HepG2 (cell line): ENCODE data around the gene KRT79. TPM values are rescaled to one million over a fixed set of nuclear protein-coding genes. Genes with fewer than 3 reads are reported as not detected.

Experiments
- ATAC-seq: fragments of 200-7000 bp; cut with Tn5 transposase; 3 replicates; pipeline ENCODE4 v1.9.1; 2020; ENCODE audit warnings: mild to moderate bottlenecking, moderate library complexity
- BruUV-seq: library from RNA; stranded (reverse); fragments of 400-500 nt; replicated peaks from 2 replicates; lab custom pipeline; 2021; lab: Mats Ljungman, UMichigan
- CTCF ChIA-PET: fragments of 300-600 bp; formaldehyde crosslinking; extraction: SDS; loops from one replicate; lab custom pipeline; 2021; ENCODE audit warnings: low total read pairs, inconsistent platforms, low intra/inter-chr PET ratio; lab: Yijun Ruan, JAX
- POLR2A ChIA-PET: fragments of 350-600 bp; sonication (Branson Sonifier 250); formaldehyde crosslinking; loops from one replicate; lab custom pipeline; 2020; ENCODE audit warnings: antibody characterized with exemption, inconsistent platforms; lab: Yijun Ruan, JAX
- DNase-seq: peaks from one replicate; pipeline ENCODE4 v3.0.0-alpha.2; 2015; ENCODE audit warnings: low spot score
- FAIRE-seq: peaks from 3 replicates; lab custom pipeline; 2011; peaks lifted over from hg19 to GRCh38; lab: Jason Lieb, UNC
- H2AFZ ChIP-seq: one replicate; pipeline ENCODE4 v1.6.1; 2011; ENCODE audit warnings: low read length, inconsistent platforms
- H3K27ac ChIP-seq: fragments of 300-600 bp; 3 replicates; pipeline ENCODE4 v1.8.0; 2011; ENCODE audit warnings: mixed run types, mild to moderate bottlenecking, mixed read lengths, low read length, inconsistent platforms; ENCODE audit not compliant: insufficient read depth; ENCODE audit errors: extremely low read length
- H3K27me3 ChIP-seq, 2 experiments: fragments of 200-600 bp in 1 of 2; 2 replicates in 1 of 2; 3 replicates in 1 of 2; pipeline versions ENCODE4 v1.6.0 to v1.8.0; 2011; ENCODE audit warnings: low read length in 2 of 2, mild to moderate bottlenecking in 2 of 2, moderate library complexity in 2 of 2, inconsistent platforms in 1 of 2; ENCODE audit not compliant: insufficient read depth in 2 of 2, control insufficient read depth in 1 of 2
- H3K36me3 ChIP-seq, 2 experiments: fragments of 200-600 bp in 1 of 2; replicated peaks in 1 of 2; 2 replicates in 1 of 2; 3 replicates in 1 of 2; pipeline versions ENCODE4 v1.5.1 to v1.8.0; 2011; ENCODE audit warnings: low read length in 2 of 2, inconsistent platforms in 1 of 2; ENCODE audit not compliant: insufficient read depth in 2 of 2, control insufficient read depth in 1 of 2
- H3K4me1 ChIP-seq: 2 replicates; pipeline ENCODE4 v1.5.1; 2012; ENCODE audit warnings: low read length, inconsistent platforms; ENCODE audit not compliant: insufficient read depth
- H3K4me2 ChIP-seq: 2 replicates; pipeline ENCODE4 v1.6.0; 2011; ENCODE audit warnings: low read depth, low read length, inconsistent platforms
- H3K4me3 ChIP-seq, 3 experiments: fragments of 200-600 bp in 1 of 3; sonication (generic), shearing (Covaris generic) in 1 of 3; replicated peaks in 1 of 3; 2 replicates each; pipeline ENCODE4 v1.5.1; 2011 to 2016; ENCODE audit warnings: low read length in 3 of 3, inconsistent platforms in 2 of 3, low read depth in 2 of 3, mild to moderate bottlenecking in 2 of 3, control low read depth in 1 of 3, mixed read lengths in 1 of 3; ENCODE audit not compliant: insufficient read depth in 1 of 3
- H3K79me2 ChIP-seq: one replicate; pipeline ENCODE4 v1.6.1; 2011; ENCODE audit warnings: low read length, inconsistent platforms; ENCODE audit not compliant: insufficient read depth
- H3K9ac ChIP-seq: 2 replicates; pipeline ENCODE4 v1.6.0; 2011; ENCODE audit warnings: mild to moderate bottlenecking, low read depth, low read length, inconsistent platforms; ENCODE audit not compliant: insufficient read depth
- H3K9me3 ChIP-seq: 2 replicates; pipeline ENCODE4 v1.5.1; 2012; ENCODE audit warnings: mild to moderate bottlenecking, low read length
- H4K20me1 ChIP-seq: 2 replicates; pipeline ENCODE4 v1.6.0; 2011; ENCODE audit warnings: inconsistent platforms, mild to moderate bottlenecking, low read length, moderate library complexity; ENCODE audit not compliant: insufficient read depth
- RBFOX2 ChIP-seq: fragments of 200-400 bp; formaldehyde crosslinking; IDR thresholded peaks from 2 replicates; pipeline ENCODE4 v1.6.1; 2017; ENCODE audit warnings: low read depth, mild to moderate bottlenecking, low read length
- TCF7 ChIP-seq: sonication (generic); IDR thresholded peaks from 2 replicates; pipeline ENCODE4 v1.6.1; 2016; ENCODE audit warnings: antibody characterized with exemption, low read depth
- ZKSCAN8 ChIP-seq: IDR thresholded peaks from 2 replicates; pipeline ENCODE4 v1.6.1; 2016; ENCODE audit warnings: borderline replicate concordance, missing genetic modification reagents, missing compliant biosample characterization
- ZNF225 ChIP-seq: sonication (generic); formaldehyde crosslinking; IDR thresholded peaks from 2 replicates; pipeline ENCODE4 v1.4.0; 2020; ENCODE audit warnings: mild to moderate bottlenecking, missing genetic modification reagents
- WGBS: methylation state at CpG from one replicate; pipeline ENCODE4 v1.1.6; 2017; ENCODE audit warnings: low lambda C conversion rate; 5-methylcytosine and 5-hydroxymethylcytosine counted together
- in situ Hi-C: cut with HindIII; loops from 2 replicates; pipeline ENCODE4 v1.10.0; 2017; ENCODE audit warnings: low pct_unique_long_range_greater_than_20kb; ENCODE audit not compliant: extremely low pct_ligation_motif_present
- intact Hi-C: fragments of 100-400 bp; cut with micrococcal nuclease; formaldehyde crosslinking; loops from one replicate; pipeline ENCODE4 v1.10.0; 2022; ENCODE audit not compliant: unreplicated experiment
- polyA plus RNA-seq, 8 experiments: library from polyadenylated mRNA; depleted of rRNA in 3 of 8; stranded (reverse) in 7 of 8; unstranded in 1 of 8; fragments of >200 nt; fragmentation: Illumina TruSeq in 4 of 8; extraction: Trizol in 4 of 8; gene quantifications; 2 replicates each; pipeline versions ENCODE4 v1.2.1 to v1.2.3, GENCODE V29; 2011 to 2016; ENCODE audit warnings: low read depth in 4 of 8, missing spikeins in 1 of 8, mixed read lengths in 1 of 8; ENCODE audit not compliant: insufficient read depth in 1 of 8
- total RNA-seq, 5 experiments: library from RNA; depleted of rRNA; stranded (reverse); fragments of >200 nt; fragmentation: Illumina TruSeq; extraction: Trizol; gene quantifications; 2 replicates each; pipeline ENCODE4 v1.2.3, GENCODE V29; 2016; ENCODE audit warnings: low read depth in 1 of 5
- TF ChIP-seq, protein P1 (sequence below): sonication (generic); formaldehyde crosslinking; IDR thresholded peaks from 2 replicates; pipeline ENCODE4 v1.5.0; 2020; ENCODE audit warnings: missing genetic modification reagents
- TF ChIP-seq, protein P2 (sequence below), 2 experiments: fragments of 450-650 bp in 1 of 2; sonication (generic) in 1 of 2; formaldehyde crosslinking; IDR thresholded peaks; 2 replicates each; pipeline versions ENCODE4 v1.5.0 to v1.8.0; 2020 to 2022; ENCODE audit warnings: mild to moderate bottlenecking in 1 of 2, missing genetic modification reagents in 1 of 2
- TF ChIP-seq, protein P3 (sequence below): sonication (generic); formaldehyde crosslinking; IDR thresholded peaks from 2 replicates; pipeline ENCODE4 v1.8.0; 2022; ENCODE audit warnings: mild to moderate bottlenecking, missing genetic modification reagents; ENCODE audit not compliant: insufficient replicate concordance
- TF ChIP-seq, protein P4 (sequence below): IDR thresholded peaks from 2 replicates; pipeline ENCODE4 v1.6.1; 2018; ENCODE audit warnings: missing genetic modification reagents, mild to moderate bottlenecking, missing compliant biosample characterization
- TF ChIP-seq, protein P5 (sequence below): sonication (generic); formaldehyde crosslinking; IDR thresholded peaks from 2 replicates; pipeline ENCODE4 v1.5.0; 2020; ENCODE audit warnings: missing genetic modification reagents

The KRT79 gene
- total and polyA plus RNA-seq, 2 of the 13 experiments (the other 11 are each of a cell fraction or from before 2014, with no cell fraction given) = 0.09 TPM; not detected in 1

DNA sequence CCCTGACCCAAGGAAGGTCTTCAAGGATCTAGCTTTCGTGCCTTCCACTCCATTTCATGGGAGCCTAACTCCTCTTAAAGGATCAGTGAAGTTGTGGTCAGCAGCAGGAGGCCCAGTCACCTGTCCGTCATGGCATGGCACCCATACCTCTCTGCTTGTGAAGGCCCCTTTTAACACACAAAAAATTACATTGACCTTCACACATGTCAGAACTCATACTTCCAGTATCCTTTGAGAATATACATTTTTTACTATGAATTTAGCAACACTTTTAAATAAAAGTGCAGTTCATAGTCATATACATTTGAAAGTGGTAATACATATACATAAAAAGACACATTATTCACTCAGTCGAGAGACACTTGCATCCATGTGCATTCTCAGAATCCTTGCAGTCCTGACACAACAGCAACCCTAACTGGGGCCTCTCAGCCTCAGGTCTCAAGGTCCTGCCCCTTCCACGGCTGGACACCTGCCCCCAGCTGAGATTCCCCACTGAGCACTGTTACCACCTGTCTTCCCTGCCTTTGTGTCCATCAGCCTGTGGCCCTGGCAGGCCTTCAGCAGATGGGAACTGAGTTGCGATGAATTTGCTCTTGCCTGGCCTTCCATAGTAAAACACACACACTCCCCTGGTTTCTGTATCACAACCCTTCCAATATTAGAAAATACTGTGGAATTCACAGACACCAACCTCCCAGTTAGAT, 34.5 kb downstream of the KRT79 start:
- Histone ChIP-seq H3K27ac (no peak overlapping the region), H2AFZ (no peak overlapping the region), H3K9ac (no peak overlapping the region), H3K4me2 (no peak overlapping the region), H3K4me3 (no peak overlapping the region), H4K20me1 (no peaks in the 10 kb centered on the region), H3K9me3 (no peaks in the 10 kb centered on the region), H3K36me3 (no peaks in the 10 kb centered on the region), H3K4me1 (no peaks in the 10 kb centered on the region), H3K27me3 (peaks cover 0 to 1% of the 10 kb centered on the region in 2 experiments; a peak in 2 of 5 replicates), H3K79me2 (no peaks in the 10 kb centered on the region)
- ChIA-PET POLR2A (no interaction called here), CTCF (no interaction called here)
- no peak for FAIRE-seq
- BruUV-seq = no TSS peak
- in situ Hi-C loops (no loop called here), intact Hi-C loops (no loop called here)
- WGBS = 29% methylated on average over 4 of the region's 5 CpGs
- DNase-seq = no peak
- ATAC-seq = no peak
- TF ChIP-seq, protein P1, sequence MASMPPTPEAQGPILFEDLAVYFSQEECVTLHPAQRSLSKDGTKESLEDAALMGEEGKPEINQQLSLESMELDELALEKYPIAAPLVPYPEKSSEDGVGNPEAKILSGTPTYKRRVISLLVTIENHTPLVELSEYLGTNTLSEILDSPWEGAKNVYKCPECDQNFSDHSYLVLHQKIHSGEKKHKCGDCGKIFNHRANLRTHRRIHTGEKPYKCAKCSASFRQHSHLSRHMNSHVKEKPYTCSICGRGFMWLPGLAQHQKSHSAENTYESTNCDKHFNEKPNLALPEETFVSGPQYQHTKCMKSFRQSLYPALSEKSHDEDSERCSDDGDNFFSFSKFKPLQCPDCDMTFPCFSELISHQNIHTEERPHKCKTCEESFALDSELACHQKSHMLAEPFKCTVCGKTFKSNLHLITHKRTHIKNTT (CRISPR knock-in tag) = no peak
- TF ChIP-seq ZNF225 (CRISPR knock-in tag) = no peak
- TF ChIP-seq, protein P2, sequence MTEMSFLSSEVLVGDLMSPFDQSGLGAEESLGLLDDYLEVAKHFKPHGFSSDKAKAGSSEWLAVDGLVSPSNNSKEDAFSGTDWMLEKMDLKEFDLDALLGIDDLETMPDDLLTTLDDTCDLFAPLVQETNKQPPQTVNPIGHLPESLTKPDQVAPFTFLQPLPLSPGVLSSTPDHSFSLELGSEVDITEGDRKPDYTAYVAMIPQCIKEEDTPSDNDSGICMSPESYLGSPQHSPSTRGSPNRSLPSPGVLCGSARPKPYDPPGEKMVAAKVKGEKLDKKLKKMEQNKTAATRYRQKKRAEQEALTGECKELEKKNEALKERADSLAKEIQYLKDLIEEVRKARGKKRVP (CRISPR knock-in tag; IDR thresholded peaks at IDR 0.05) = no peak
- TF ChIP-seq, protein P3, sequence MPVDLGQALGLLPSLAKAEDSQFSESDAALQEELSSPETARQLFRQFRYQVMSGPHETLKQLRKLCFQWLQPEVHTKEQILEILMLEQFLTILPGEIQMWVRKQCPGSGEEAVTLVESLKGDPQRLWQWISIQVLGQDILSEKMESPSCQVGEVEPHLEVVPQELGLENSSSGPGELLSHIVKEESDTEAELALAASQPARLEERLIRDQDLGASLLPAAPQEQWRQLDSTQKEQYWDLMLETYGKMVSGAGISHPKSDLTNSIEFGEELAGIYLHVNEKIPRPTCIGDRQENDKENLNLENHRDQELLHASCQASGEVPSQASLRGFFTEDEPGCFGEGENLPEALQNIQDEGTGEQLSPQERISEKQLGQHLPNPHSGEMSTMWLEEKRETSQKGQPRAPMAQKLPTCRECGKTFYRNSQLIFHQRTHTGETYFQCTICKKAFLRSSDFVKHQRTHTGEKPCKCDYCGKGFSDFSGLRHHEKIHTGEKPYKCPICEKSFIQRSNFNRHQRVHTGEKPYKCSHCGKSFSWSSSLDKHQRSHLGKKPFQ (CRISPR knock-in tag) = no peak
- TF ChIP-seq RBFOX2 = no peak
- TF ChIP-seq ZKSCAN8 = no peak
- no peak for TF ChIP-seq TCF7
- TF ChIP-seq, protein P4, sequence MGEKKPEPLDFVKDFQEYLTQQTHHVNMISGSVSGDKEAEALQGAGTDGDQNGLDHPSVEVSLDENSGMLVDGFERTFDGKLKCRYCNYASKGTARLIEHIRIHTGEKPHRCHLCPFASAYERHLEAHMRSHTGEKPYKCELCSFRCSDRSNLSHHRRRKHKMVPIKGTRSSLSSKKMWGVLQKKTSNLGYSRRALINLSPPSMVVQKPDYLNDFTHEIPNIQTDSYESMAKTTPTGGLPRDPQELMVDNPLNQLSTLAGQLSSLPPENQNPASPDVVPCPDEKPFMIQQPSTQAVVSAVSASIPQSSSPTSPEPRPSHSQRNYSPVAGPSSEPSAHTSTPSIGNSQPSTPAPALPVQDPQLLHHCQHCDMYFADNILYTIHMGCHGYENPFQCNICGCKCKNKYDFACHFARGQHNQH (CRISPR knock-in tag) = no peak
- TF ChIP-seq, protein P5, sequence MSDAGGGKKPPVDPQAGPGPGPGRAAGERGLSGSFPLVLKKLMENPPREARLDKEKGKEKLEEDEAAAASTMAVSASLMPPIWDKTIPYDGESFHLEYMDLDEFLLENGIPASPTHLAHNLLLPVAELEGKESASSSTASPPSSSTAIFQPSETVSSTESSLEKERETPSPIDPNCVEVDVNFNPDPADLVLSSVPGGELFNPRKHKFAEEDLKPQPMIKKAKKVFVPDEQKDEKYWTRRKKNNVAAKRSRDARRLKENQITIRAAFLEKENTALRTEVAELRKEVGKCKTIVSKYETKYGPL (CRISPR knock-in tag) = no peak
